Transverse colon (tissue), 4 donors: ENCODE results near the gene CRTC3. TPM values are rescaled to one million over a fixed set of nuclear protein-coding genes. Genes with fewer than 3 reads are reported as not detected.

Experiments
- DNase-seq: peaks from one replicate; pipeline ENCODE4 v3.0.0-alpha.2; 2019
- H3K27ac ChIP-seq, 4 donors: fragments of 200-600 bp; sonication (generic); 2 replicates each; pipeline ENCODE4 v1.5.1; 2016 to 2018; ENCODE audit warnings: inconsistent platforms in 4 of 4
- H3K27me3 ChIP-seq: fragments of 200-600 bp; sonication (generic); 2 replicates; pipeline ENCODE4 v1.5.1; 2017; ENCODE audit warnings: inconsistent platforms
- H3K36me3 ChIP-seq, 4 donors: fragments of 200-600 bp; sonication (generic); 2 replicates each; pipeline ENCODE4 v1.5.1; 2017 to 2019; ENCODE audit warnings: inconsistent platforms in 4 of 4
- H3K4me1 ChIP-seq, 4 donors: fragments of 200-600 bp; sonication (generic); 2 replicates each; pipeline ENCODE4 v1.5.1; 2017 to 2020; ENCODE audit warnings: inconsistent platforms in 4 of 4
- H3K4me3 ChIP-seq, 4 donors: fragments of 200-600 bp; sonication (generic); 1 replicate in 1 of 4; 2 replicates in 3 of 4; pipeline versions ENCODE4 v1.5.1 to v1.6.1; 2017 to 2019; ENCODE audit warnings: inconsistent platforms in 4 of 4
- H3K9me3 ChIP-seq, 2 donors: fragments of 200-600 bp; sonication (generic); 2 replicates each; pipeline ENCODE4 v1.5.1; 2017 to 2019; ENCODE audit warnings: inconsistent platforms in 2 of 2
- CTCF ChIP-seq, 5 experiments: fragments of 200-600 bp in 3 of 5; fragments of 450-650 bp in 2 of 5; sonication (generic) in 3 of 5; IDR thresholded peaks; 1 replicate in 2 of 5; 2 replicates in 3 of 5; pipeline ENCODE4 v1.5.1; 2016 to 2017; ENCODE audit warnings: antibody characterized with exemption in 5 of 5, inconsistent platforms in 3 of 5, mild to moderate bottlenecking in 2 of 5, moderate library complexity in 1 of 5
- EP300 ChIP-seq: sonication (generic); formaldehyde crosslinking; IDR thresholded peaks from one replicate; pipeline ENCODE4 v1.6.1; 2017; ENCODE audit warnings: antibody characterized with exemption, low read depth
- POLR2A ChIP-seq: fragments of 450-650 bp; IDR thresholded peaks from one replicate; pipeline ENCODE4 v1.6.1; 2016; ENCODE audit warnings: antibody characterized with exemption, mild to moderate bottlenecking, moderate library complexity
- POLR2AphosphoS5 ChIP-seq, 3 donors: sonication (generic); formaldehyde crosslinking; IDR thresholded peaks; one replicate each; pipeline ENCODE4 v1.6.1; 2016; ENCODE audit warnings: antibody characterized with exemption in 3 of 3
- WGBS, 2 donors: methylation state at CpG; one replicate each; pipeline ENCODE4 v1.1.5; 2018; ENCODE audit warnings: low coverage in 1 of 2; 5-methylcytosine and 5-hydroxymethylcytosine counted together
- in situ Hi-C, 4 donors: fragments of 200-750 bp; cut with MboI; loops; one replicate each; pipeline versions ENCODE4 v1.15.0 to v1.15.1; 2017; ENCODE audit warnings: low sequenced_read_pairs in 3 of 4, low pct_ligation_motif_present in 1 of 4, low pct_unique_long_range_greater_than_20kb in 1 of 4
- intact Hi-C: fragments of 100-400 bp; cut with DNase I; formaldehyde crosslinking; loops from one replicate; pipeline ENCODE4 v1.15.1; 2023; ENCODE audit warnings: low total_unique reads
- total RNA-seq, 4 donors: library from RNA; depleted of rRNA; stranded (reverse); fragments of >200 nt; gene quantifications; one replicate each; pipeline ENCODE4 v1.1.0, GENCODE V29; 2016

CRTC3 gene
- total RNA-seq, 4 donors from 2014 or later, result 23.0 to 35.9 (median 24.1) TPM

GRCh38 chr15:90618330-90619125 lies 88.8 kb downstream of the CRTC3 start:
- peak overlapping the region; percentile 19 to 63 (median 35) for H3K27ac ChIP-seq
- whole genome bisulfite sequencing, 2 donors, result 64 to 76% methylated on average over 4 of the region's 4 CpGs
- intact Hi-C loops, result loop anchor here (10.0 kb wide), 1 partner anchor 94 kb away; the partner anchor contains the start of gene CRTC3
- in situ Hi-C loops, result loop anchor here in 2 of 4 donors (25.0 kb wide), 2 partner anchors 106 to 306 kb away; no protein-coding TSS in a partner anchor
- H3K27me3 ChIP-seq, result no peaks in the 10 kb centered on the region
- no peak overlapping the region for H3K4me3 ChIP-seq
- H3K9me3 ChIP-seq, result no peaks in the 10 kb centered on the region
- TF ChIP-seq POLR2AphosphoS5 (IDR thresholded peaks at IDR 0.05), result no peak
- no peak for TF ChIP-seq CTCF (IDR thresholded peaks at IDR 0.05)
- no peak for TF ChIP-seq POLR2A
- no peak for TF ChIP-seq EP300
- no peak for DNase-seq
- H3K4me1 ChIP-seq, result peaks cover 0 to 25% (median 2%) of the 10 kb centered on the region in 4 donors
- H3K36me3 ChIP-seq, result peaks cover 0 to 16% (median 0%) of the 10 kb centered on the region in 4 donors

DNA sequence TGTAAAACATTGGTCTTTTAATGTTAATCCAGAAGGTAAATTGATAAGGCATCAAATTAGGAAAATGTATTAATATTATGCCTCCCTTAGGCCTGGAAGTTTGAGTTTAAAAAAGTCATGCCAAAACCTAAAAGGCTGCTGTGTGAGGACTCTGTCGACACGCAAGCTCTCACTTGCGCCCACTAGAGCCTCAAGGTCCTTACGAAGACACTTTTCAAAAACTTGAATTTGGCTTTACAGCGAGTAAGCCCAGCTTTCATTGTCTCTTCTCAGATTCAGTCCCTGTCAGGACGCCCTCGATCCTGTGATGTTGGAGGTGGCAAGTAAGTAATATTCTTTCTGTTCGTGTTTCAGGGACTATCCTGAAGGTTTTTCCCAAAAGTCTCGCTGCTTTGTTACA lies 89.7 kb downstream of the CRTC3 start:
- intact Hi-C loops (loop anchor here (10.0 kb wide), 1 partner anchor 95 kb away; the partner anchor contains the start of gene CRTC3), in situ Hi-C loops (loop anchor here in 2 of 4 donors (25.0 kb wide), 2 partner anchors 107 to 307 kb away; no protein-coding TSS in a partner anchor)

GRCh38 chr15:90619939-90620338 lies 90.2 kb downstream of the CRTC3 start:
- peaks cover 0 to 25% (median 2%) of the 10 kb centered on the region in 4 donors for H3K4me1 ChIP-seq
- intact Hi-C loops (loop anchor here (10.0 kb wide), 1 partner anchor 95 kb away; the partner anchor contains the start of gene CRTC3), in situ Hi-C loops (loop anchor here in 2 of 4 donors (25.0 kb wide), 2 partner anchors 108 to 308 kb away; no protein-coding TSS in a partner anchor)
- TF ChIP-seq EP300 (no peak), CTCF (IDR thresholded peaks at IDR 0.05) (no peak), POLR2A (no peak), POLR2AphosphoS5 (IDR thresholded peaks at IDR 0.05) (no peak)
- no peaks in the 10 kb centered on the region for H3K27me3 ChIP-seq
- H3K9me3 ChIP-seq, result no peaks in the 10 kb centered on the region
- H3K27ac ChIP-seq, result no peak overlapping the region
- no peak for DNase-seq
- H3K36me3 ChIP-seq, result peaks cover 0 to 15% (median 0%) of the 10 kb centered on the region in 4 donors
- 64 to 81% methylated on average over 3 to 5 of the region's 5 CpGs for WGBS, 2 donors
- H3K4me3 ChIP-seq, result no peak overlapping the region

More for the DNA sequence above, 89.7 kb downstream of the CRTC3 start:
- Histone ChIP-seq H3K4me3 (no peak overlapping the region), H3K9me3 (no peaks in the 10 kb centered on the region), H3K36me3 (peaks cover 0 to 16% (median 0%) of the 10 kb centered on the region in 4 donors), H3K4me1 (peaks cover 0 to 25% (median 2%) of the 10 kb centered on the region in 4 donors), H3K27ac (no peak overlapping the region), H3K27me3 (no peaks in the 10 kb centered on the region)
- TF ChIP-seq EP300, result no peak
- TF ChIP-seq CTCF (IDR thresholded peaks at IDR 0.05), result no peak
- no peak for TF ChIP-seq POLR2AphosphoS5 (IDR thresholded peaks at IDR 0.05)
- TF ChIP-seq POLR2A, result no peak
- no peak for DNase-seq
- 73 to 91% methylated on average over 2 to 9 of the region's 9 CpGs for WGBS, 2 donors

GRCh38 chr15:90620379-90621067 lies 90.8 kb downstream of the CRTC3 start:
- H3K9me3 ChIP-seq, result no peaks in the 10 kb centered on the region
- H3K4me1 ChIP-seq, result peaks cover 0 to 25% (median 2%) of the 10 kb centered on the region in 4 donors
- 73 to 80% methylated on average over 2 to 13 of the region's 13 CpGs for WGBS, 2 donors
- no peaks in the 10 kb centered on the region for H3K27me3 ChIP-seq
- no peak for TF ChIP-seq POLR2A
- TF ChIP-seq POLR2AphosphoS5 (IDR thresholded peaks at IDR 0.05), result no peak
- no peak for TF ChIP-seq CTCF (IDR thresholded peaks at IDR 0.05)
- TF ChIP-seq EP300, result no peak
- intact Hi-C loops, result no loop called here
- no peak overlapping the region for H3K4me3 ChIP-seq
- H3K27ac ChIP-seq, result no peak overlapping the region
- in situ Hi-C loops, result loop anchor here in 2 of 4 donors (25.0 kb wide), 2 partner anchors 108 to 308 kb away; no protein-coding TSS in a partner anchor
- no peak for DNase-seq
- H3K36me3 ChIP-seq, result peaks cover 0 to 9% (median 0%) of the 10 kb centered on the region in 4 donors
